ENCODE data around the gene WNT2B. TPM values are rescaled to one million over a fixed set of nuclear protein-coding genes. Genes with fewer than 3 reads are reported as not detected.
A peak's percentile ranks its signal among the peaks of the same experiment; 100 is the strongest.

The WNT2B gene
- total RNA-seq, 1 experiment from 2014 or later = 12.0 TPM

DNA sequence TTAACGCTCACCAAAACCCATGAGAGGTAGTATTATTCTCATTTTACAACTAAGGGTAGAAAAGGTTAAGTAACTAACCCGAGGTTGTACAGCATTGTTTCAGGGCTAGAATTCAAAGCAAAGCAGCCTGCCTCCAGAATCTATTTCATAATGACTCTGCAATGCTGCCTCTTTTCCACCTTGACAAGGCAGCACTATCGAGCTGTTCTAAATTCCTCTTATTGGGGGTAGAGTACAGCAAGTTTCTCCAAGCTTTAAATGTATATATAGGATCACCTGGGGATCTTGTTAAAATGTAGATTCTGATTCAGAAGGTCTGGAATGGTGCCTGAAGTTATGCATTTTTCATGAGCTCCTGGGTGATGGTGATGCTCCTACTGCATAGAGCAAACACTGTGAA, 30.1 kb downstream of the WNT2B start:
- DNase-seq = no peak
- Histone ChIP-seq H3K4me3 (no peak overlapping the region), H3K9me3 (no peaks in the 10 kb centered on the region), H3K36me3 (peaks cover 26% of the 10 kb centered on the region), H3K27me3 (no peaks in the 10 kb centered on the region)

- peak; percentile 73 for DNase-seq
- no peaks in the 10 kb centered on the region for H3K27me3 ChIP-seq
- no peak overlapping the region for H3K4me3 ChIP-seq
- H3K36me3 ChIP-seq = peaks cover 18% of the 10 kb centered on the region
- H3K9me3 ChIP-seq = no peaks in the 10 kb centered on the region
Observed at GRCh38 chr1:112540226-112540794, 31.5 kb downstream of the WNT2B start.

DNA sequence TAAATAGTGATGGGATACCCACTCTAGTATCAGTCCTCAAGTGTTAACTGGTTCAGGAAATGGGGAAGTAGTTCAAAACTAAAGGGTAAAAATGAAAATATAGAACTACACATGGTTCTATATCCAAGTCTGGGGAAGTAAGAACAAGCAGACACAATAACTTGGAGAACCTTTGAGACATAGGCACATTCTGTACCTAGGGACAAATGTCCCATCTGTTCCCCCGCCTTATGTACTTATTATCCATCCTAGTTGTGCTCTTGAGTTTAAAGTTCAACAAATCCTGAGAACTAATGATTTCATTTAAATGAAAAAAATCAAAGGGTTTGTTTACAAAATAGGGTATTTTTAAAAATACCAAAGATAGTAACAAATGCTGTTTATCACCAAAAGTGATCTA, 32.5 kb downstream of the WNT2B start:
- no peaks in the 10 kb centered on the region for H3K9me3 ChIP-seq
- no peak overlapping the region for H3K4me3 ChIP-seq
- DNase-seq = no peak
- H3K36me3 ChIP-seq = peaks cover 21% of the 10 kb centered on the region
- H3K27me3 ChIP-seq = no peaks in the 10 kb centered on the region

DNA sequence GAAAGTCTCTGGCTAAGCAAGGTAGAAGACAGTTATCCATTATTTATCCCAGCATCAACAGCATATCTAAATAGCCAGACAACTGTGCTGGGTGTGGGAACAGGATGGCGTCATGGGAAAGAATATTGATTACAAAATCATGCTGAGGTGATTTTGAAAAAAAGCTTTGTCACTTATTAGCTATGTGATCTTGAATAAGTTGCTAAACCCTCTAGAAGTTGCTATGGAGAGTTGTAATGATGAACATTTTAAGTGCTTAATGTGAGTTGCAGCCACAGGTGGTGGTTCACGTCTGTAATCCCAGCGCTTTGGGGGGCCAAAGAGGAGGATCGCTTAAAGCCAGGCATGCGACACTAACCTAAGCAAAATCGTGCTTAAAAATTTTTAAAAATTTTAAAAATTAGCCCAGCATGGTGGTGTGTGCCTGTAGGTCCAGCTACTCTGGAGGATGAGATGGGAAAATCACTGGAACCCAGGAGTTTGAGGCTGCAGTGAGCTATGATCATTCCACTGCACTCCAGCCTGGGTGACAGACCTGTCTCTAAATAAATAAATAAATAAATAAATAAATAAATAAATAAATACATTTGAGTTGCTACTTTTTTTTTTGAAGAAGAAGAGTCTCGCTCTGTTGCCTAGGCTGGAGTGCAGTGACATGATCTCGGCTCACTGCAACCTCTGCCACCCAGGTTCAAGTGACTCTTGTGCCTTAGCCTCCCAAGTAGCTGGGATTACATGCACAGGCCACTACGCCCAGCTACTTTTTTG, 33.6 kb downstream of the WNT2B start:
- DNase-seq = no peak
- Histone ChIP-seq H3K27me3 (no peaks in the 10 kb centered on the region), H3K9me3 (no peaks in the 10 kb centered on the region), H3K4me3 (no peak overlapping the region), H3K36me3 (peaks cover 21% of the 10 kb centered on the region)

GRCh38 chr1:112544011-112544688, 35.4 kb downstream of the WNT2B start:
- DNase-seq = peak; percentile 58
- no peaks in the 10 kb centered on the region for H3K27me3 ChIP-seq
- H3K4me3 ChIP-seq = no peak overlapping the region
- H3K36me3 ChIP-seq = peaks cover 27% of the 10 kb centered on the region
- no peaks in the 10 kb centered on the region for H3K9me3 ChIP-seq

- Histone ChIP-seq H3K36me3 (peaks cover 26% of the 10 kb centered on the region), H3K9me3 (no peaks in the 10 kb centered on the region), H3K27me3 (no peaks in the 10 kb centered on the region), H3K4me3 (no peak overlapping the region)
- no peak for DNase-seq
Observed at GRCh38 chr1:112544751-112545150, 36.0 kb downstream of the WNT2B start.

DNA sequence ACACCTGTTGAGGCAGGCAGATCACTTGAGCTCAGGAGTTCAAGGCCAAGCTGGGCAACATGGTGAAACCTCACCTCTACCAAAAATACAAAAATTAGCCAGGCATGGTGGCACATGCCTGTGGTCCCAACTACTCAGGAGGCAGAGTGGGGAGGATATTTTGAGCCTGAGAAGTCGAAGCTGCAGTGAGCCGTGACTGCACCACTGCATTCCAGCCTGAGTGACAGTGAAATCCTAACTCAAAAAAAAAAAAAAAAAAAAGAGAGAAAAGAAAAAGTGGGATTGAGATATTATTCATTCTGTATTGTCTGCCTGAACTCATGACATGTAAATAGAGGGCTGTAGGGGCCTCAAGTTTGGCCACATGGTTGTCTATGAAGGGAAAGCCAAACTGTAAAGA, 37.3 kb downstream of the WNT2B start:
- DNase-seq = no peak
- peaks cover 28% of the 10 kb centered on the region for H3K36me3 ChIP-seq
- H3K27me3 ChIP-seq = no peaks in the 10 kb centered on the region
- H3K9me3 ChIP-seq = no peaks in the 10 kb centered on the region
- H3K4me3 ChIP-seq = no peak overlapping the region

DNA sequence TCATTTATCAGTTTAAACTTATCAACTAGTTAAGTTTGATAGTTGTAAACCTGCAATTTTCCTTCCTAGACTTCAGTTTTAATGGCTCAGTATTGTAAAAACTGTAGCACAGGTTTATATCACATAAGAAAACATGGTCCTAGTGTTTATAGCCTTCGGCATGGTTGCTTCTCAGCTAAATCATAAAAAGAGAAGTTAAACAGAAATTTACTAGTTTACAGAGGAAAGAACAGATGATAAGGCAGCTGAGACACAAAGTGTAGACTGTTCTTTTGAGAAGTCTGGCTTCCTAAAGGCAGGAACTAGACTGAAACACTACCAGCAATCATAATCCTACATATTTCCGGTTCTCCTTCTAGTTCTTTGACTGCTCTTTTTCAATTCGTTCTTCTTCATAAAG, 39.8 kb downstream of the WNT2B start:
- DNase-seq = no peak
- no peak overlapping the region for H3K4me3 ChIP-seq
- H3K9me3 ChIP-seq = no peaks in the 10 kb centered on the region
- peaks cover 34% of the 10 kb centered on the region for H3K36me3 ChIP-seq
- no peaks in the 10 kb centered on the region for H3K27me3 ChIP-seq

DNA sequence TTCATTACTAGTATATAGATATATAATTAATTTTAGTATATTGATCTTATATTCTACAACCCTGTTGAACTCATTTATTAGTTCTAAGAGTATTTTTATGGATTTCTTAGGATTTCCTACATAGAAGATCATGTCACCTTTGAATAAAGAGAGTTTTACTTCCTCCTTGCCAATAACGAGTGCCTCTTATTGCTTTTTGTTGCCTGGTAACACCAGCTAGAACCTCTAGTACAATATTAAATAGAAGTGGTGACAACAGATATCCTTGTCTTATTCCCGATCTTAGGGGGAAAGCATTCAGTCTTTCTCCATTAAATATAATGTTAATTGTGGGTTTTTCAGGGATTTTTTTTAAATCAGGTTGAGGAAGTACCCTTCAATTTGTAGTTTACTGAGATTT, 40.8 kb downstream of the WNT2B start:
- H3K4me3 ChIP-seq = no peak overlapping the region
- DNase-seq = no peak
- peaks cover 35% of the 10 kb centered on the region for H3K36me3 ChIP-seq

GRCh38 chr1:112554411-112554810, 45.6 kb downstream of the WNT2B start:
- H3K9me3 ChIP-seq = no peaks in the 10 kb centered on the region
- H3K27me3 ChIP-seq = no peaks in the 10 kb centered on the region
- H3K4me3 ChIP-seq = no peak overlapping the region
- no peak for DNase-seq
- peaks cover 36% of the 10 kb centered on the region for H3K36me3 ChIP-seq

More for the DNA sequence above, 40.8 kb downstream of the WNT2B start:
- no peaks in the 10 kb centered on the region for H3K27me3 ChIP-seq
- H3K9me3 ChIP-seq = no peaks in the 10 kb centered on the region

GRCh38 chr1:112557385-112557784, 48.6 kb downstream of the WNT2B start:
- Histone ChIP-seq H3K9me3 (no peaks in the 10 kb centered on the region), H3K27me3 (no peaks in the 10 kb centered on the region), H3K4me3 (no peak overlapping the region), H3K36me3 (peaks cover 33% of the 10 kb centered on the region)
- no peak for DNase-seq

DNA sequence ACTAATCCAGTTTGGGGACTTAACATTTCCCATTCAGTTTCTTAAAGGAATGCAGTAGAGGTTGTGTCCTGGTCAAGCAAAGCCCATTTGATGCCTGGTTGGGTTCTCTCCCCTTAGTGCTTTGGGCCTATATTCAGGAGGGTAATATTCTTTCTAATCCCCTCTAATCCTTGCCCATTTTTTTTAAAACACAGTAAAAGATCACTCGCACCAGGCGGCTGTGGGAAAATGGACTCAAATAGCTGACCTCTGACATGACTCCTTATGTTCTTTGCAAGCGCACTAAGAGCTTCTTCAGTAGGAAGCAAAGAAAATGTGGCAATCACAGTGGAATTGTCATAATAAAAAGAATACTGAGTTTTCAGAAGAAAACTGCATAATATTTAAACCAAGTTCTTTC, 49.9 kb downstream of the WNT2B start:
- Histone ChIP-seq H3K4me3 (no peak overlapping the region), H3K36me3 (peaks cover 24% of the 10 kb centered on the region)

DNA sequence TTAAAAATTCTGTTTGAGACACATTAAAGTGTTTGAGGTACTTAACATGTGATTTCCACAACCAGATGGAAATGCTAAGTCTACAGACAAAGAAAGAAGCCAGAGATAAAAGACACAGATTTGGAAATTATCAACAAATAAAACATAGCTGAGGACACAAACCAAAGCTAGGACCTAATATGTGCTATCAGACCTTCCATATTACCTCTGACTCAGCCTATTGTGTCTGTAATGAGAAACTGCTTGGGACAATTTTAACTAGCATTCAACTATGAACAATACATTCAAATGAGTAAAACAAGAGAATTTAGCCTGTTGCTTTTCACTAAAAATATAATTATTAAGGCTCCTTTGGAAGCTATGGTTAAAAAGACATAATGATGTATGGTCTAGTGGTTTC, 54.6 kb downstream of the WNT2B start:
- H3K9me3 ChIP-seq = no peaks in the 10 kb centered on the region
- H3K4me3 ChIP-seq = no peak overlapping the region
- no peak for DNase-seq
- H3K27me3 ChIP-seq = no peaks in the 10 kb centered on the region
- H3K36me3 ChIP-seq = peaks cover 27% of the 10 kb centered on the region

More for the DNA sequence above, 49.9 kb downstream of the WNT2B start:
- no peaks in the 10 kb centered on the region for H3K27me3 ChIP-seq
- H3K9me3 ChIP-seq = no peaks in the 10 kb centered on the region
- no peak for DNase-seq

- DNase-seq = no peak
- H3K27me3 ChIP-seq = no peaks in the 10 kb centered on the region
- H3K9me3 ChIP-seq = no peaks in the 10 kb centered on the region
- peaks cover 24% of the 10 kb centered on the region for H3K36me3 ChIP-seq
- H3K4me3 ChIP-seq = no peak overlapping the region
Observed at GRCh38 chr1:112564081-112564480, 55.3 kb downstream of the WNT2B start.

- peaks cover 25% of the 10 kb centered on the region for H3K36me3 ChIP-seq
- H3K27me3 ChIP-seq = no peaks in the 10 kb centered on the region
- DNase-seq = no peak
- H3K9me3 ChIP-seq = no peaks in the 10 kb centered on the region
- H3K4me3 ChIP-seq = no peak overlapping the region
Observed at GRCh38 chr1:112565800-112566199, 57.0 kb downstream of the WNT2B start.

- DNase-seq = peak; percentile 57
- no peaks in the 10 kb centered on the region for H3K9me3 ChIP-seq
- no peak overlapping the region for H3K4me3 ChIP-seq
- peaks cover 63% of the 10 kb centered on the region for H3K36me3 ChIP-seq
- no peaks in the 10 kb centered on the region for H3K27me3 ChIP-seq
Observed at GRCh38 chr1:112575154-112575804, 66.5 kb downstream of the WNT2B start.

- Histone ChIP-seq H3K9me3 (no peaks in the 10 kb centered on the region), H3K36me3 (peaks cover 71% of the 10 kb centered on the region), H3K4me3 (no peak overlapping the region), H3K27me3 (no peaks in the 10 kb centered on the region)
- no peak for DNase-seq
Observed at GRCh38 chr1:112576240-112576639, 67.5 kb downstream of the WNT2B start.

Data from MG63 (cell line).